ENCODE results near the gene ATP6V0A1.
"Not testable (repeated sequence)": the region's sequence is repeated elsewhere in the genome, so short reads cannot be mapped to it uniquely, and the experiment has no call there.

The ATP6V0A1 gene

DNA sequence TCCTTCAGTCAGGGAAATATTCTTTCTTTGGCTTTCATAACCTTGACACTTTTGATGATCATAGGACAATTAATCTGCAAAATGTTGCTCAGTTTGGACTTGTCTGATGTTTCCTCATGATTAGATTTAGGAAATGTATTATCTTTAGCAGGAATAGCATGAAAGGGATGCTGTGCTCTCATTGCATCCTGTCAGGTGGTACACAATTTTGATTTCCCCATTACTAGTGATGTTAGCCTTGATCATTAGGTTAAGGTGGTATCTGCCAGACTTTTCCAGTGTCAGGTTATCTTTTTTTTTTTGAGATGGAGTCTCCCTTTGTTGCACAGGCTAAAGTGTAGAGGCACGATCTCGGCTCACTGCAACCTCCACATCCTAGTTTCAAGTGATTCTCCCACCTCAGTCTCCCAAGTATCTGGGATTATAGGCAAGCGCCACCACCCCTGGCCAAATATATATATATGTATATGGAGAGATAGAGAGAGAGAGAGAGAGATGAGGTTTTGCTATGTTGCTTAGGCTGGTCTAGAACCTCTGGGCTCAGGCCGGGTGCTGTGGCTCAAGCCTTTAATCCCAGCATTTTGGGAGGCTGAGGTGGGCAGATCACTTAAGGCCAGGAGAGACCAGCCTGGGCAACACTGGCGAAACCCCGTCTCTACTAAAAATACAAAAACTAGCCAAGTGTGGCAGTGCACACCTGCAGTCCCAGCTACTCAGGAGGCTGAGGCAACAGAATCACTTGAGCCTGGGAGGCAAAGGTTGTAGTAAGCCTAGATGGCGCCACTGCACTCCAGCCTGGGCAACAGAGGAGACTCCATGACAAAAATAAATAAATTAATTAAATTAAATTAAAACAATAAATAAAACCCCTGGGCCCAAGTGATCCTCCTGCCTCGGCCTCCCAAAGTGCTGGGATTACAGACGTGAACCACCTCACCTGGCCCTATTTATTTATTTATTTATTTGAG lies 19.8 kb upstream of the ATP6V0A1 start:
- FAIRE-seq: no peak

DNA sequence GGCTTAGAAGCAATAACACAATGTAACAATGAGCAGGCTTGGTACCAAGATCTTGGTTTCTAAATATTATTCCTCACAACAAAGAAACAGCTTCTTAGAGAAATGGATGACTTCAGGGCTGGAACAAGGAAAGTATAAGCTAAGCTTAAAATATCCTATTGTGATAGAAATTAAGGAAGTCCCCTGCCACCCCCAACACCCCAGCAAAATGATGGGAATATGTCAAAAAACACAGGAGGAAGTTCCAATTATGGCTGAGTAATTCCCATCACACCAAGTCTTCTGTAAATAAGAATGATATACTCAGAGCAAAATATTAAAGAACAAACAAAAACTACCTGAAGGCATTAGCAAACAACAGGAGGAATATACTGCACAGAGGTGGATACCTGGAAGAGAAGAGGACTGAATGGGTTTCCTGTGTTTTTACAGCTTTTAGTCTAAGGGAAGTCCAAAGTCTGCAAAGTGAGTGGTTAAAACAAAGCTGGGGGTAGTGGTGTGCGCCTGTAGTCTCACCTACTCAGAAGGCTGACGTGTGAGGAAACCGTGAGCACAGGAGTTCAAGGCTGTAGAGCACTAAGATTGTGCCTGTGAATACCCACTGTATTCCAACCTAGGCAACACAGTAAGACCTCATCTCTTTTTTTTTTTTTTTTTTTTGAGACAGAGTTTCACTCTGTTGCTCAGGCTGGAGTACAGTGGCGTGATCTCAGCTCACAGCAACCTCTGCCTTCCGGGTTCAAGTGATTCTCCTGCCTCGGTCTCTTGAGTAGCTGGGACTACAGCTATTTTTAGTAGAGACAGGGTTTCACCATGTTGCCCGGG lies 17.1 kb upstream of the ATP6V0A1 start:
- no peak for FAIRE-seq

DNA sequence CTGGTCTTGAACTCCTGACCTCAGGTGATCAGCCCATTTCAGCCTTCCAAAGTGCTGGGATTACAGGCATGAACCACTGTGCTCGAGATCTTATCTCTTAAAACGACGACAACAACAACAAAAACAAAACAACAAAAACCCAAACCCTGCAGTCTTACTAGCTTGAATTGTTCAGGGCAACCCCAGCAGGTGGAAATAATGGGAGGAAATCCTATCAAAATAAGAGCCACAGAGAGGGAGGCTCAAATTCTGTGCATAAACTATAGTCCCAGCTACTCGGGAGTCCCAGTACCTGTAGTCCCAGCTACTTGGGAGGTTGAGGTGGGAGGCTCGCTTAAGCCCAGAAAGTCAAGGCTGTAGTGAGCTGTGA lies 16.5 kb upstream of the ATP6V0A1 start:
- FAIRE-seq: no peak

DNA sequence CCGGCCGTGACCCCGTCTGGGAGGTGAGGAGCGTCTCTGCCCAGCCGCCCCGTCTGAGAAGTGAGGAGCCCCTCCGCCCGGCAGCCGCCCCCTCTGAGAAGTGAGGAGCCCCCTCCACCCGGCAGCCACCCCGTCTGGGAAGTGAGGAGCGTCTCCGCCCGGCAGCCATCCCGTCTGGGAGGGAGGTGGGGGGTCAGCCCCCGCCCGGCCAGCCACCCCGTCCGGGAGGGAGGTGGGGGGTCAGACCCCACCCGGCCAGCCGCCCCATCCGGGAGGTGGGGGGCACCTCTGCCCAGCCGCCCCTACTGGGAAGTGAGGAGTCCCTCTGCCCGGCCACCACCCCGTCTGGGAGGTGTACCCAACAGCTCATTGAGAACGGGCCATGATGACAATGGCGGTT lies 9.5 kb upstream of the ATP6V0A1 start:
- FAIRE-seq: not testable (repeated sequence)

DNA sequence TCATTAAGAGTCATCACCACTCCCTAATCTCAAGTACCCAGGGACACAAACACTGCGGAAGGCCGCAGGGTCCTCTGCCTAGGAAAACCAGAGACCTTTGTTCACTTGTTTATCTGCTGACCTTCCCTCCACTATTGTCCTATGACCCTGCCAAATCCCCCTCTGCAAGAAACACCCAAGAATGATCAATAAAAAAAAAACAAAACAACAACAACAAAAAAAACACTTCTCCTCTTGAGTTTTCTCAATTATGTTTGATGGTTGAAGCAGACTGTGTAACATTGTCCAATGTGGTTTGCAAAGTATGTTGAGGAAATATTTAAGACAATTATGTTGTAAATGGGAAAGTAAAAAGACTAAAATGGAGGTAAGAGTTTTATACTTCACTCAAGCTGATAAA lies 8.8 kb upstream of the ATP6V0A1 start:
- FAIRE-seq: not testable (repeated sequence)

DNA sequence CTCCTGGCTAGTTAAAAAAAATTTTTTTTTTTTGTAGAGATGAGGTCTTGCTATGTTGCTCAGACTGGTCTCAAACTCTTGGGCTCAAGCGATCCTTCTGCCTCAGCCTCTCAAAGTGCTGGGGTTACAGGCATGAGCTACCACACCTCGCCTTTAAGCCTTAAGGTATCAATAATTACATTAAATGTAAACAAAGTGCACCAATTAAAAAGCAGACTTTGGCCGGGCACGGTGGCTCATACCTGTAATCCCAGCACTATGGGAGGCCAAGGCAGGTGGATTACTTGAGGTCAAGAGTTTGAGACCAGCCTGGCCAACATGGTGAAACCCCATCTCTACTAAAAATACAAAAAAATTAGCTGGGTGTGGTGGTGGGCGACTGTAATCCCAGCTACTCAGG lies 7.4 kb upstream of the ATP6V0A1 start:
- FAIRE-seq: not testable (repeated sequence)

DNA sequence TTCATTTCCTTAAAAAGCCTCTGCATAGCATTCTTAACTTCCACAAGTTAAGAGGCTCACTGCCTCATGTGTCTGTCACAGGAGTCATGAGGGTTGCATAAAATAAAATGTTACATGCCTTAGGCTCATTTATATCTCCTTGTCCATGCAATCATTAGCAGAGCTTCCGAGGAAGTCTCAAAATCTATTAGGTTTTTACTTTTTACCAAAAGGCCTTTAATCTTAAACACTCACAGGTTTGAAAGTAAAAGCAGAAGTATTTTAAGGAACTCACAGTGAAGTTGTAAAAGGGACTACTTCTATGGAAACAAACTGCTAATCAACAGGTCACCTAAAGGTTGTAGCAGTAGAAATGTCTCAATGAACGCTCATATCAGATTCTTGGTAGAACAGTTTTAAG lies 5.2 kb upstream of the ATP6V0A1 start:
- FAIRE-seq: no peak

DNA sequence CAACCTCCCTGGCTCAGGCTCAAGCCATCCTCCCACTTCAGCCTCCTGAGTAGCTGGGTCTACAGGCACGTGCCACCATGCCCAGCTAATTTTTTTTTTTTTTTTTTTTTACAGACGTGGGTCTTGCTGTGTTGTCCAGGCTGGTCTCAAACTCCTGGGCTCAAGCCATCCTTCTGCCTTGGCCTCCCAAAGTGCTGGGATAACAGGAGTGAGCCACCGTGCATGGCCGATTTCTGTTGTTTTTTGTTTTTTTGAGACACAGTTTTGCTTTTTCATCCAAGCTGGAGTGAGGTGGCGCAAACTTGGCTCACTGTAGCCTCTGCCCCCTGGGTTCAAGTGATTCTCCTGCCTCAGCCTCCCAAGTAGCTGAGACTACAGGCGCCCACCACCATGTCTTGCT lies 3.7 kb upstream of the ATP6V0A1 start:
- not testable (repeated sequence) for FAIRE-seq

DNA sequence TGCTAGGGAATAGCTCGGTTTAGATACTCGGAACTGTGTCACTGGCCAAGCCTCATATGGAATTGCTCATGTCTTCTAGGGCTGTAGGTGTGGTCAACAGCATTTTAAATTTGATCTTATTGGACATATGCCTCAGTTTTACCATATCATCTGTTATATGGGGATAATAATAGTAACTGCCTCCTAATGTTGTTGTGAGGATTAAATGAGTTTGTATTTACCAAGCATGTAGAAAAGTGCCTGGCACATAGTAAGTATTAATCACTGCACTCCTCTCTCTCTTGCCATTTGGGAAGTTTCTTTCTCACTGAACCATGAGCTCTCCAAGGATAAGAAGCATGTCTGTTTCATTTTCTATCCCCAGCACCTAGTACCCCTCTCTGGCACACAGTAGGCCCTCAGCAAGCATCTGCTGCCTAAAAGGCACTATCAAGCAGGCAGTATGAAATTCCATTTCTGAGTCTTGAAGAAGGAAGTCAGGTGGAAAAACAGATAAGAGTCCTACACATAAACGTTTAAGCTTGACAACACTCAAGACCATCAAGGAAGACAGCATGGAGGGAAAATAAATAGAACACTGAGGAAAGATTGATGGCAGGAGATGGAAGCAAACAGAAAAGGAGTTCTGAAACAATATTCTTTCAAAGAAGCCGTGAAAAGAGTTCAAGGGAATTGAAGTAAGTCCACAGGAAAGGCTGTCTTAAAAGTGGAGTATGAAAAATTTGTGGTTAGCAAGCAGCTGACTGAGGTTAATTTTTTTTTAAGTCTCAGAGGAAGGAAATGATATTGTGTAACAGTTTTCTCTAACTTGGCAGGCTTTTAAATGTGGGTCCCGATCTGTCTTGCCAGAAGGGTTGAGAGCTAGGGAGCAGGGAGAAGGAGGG lies 2.2 kb upstream of the ATP6V0A1 start:
- no peak for FAIRE-seq

DNA sequence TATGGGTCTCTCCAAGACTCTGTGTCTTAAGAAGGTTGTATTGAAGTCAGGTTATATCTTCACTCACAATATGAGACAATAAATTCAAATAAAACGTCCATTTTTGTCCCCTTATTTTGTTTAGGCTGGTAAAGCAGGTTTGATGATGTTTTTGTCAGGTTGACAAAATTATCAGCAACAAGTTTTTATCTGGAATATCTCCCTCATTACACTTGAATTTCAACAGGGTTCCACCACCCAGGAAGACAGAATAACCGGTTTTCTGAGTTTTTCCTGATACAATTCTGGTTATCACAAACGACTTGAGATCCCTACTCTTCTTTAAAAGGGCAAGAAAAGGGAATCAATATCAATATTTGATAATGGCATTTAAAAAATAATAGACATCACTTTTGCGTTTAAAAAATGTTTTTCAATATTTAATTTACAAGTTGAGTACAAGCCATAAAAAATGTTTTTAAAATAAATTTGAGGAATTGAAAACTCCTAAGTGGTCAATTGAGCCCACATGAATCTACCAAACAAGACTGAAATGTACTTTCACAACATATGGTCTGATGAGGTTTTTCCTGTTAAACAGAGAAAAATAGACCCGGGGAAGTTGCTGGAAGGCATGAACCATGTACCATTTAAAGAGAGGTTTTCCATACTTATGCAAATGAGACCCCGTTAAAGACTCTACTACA lies 1.4 kb upstream of the ATP6V0A1 start:
- no peak for FAIRE-seq

DNA sequence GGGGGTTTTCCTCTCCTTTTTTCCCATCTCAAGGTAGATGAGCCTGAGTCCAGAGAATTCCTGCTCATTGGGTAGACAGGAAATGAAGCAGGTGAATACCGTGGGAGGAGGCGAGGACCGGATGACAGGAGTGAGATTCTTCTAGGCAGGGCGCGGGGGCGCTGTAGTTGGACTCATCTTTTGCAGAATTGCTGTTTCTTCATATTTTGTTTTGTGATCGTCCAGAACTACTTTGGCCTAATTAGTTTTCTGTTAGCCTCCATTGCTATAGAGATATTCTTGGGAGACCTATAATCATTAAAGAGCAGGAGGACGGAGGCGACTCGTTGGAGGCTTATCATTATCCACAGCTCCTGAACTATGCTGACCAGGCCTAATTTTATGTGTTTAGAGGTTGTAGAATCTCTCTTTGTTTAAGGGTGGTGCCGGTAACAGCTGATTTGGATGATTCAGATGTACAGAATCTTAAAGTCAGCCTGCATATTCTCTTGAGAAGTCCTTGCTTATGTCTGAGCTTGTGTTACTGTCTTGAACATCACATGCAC lies 650 bp downstream of the ATP6V0A1 start:
- no peak for FAIRE-seq

DNA sequence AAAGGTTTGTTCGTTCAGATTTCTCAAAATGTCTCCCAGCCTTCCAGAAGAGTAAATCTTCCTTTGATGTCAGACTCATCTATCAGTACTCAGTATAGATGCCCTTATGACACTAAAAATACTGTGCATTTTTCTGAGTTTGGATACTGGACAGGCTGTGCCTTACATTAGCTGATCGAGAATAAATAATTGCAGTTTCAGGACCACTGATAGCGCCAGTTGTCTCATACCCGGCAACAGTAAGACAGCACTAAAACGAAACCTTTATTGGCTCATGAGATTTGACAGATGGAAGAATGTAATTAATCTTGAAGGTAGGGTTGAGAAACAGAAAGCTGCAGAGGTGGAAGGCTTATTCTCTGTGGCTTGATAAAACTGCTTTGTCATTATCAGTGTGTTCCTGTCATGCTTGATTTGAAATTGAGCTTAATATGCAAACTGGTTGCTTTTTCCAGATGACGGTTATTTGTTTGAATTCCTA lies 1.2 kb downstream of the ATP6V0A1 start:
- no peak for FAIRE-seq

DNA sequence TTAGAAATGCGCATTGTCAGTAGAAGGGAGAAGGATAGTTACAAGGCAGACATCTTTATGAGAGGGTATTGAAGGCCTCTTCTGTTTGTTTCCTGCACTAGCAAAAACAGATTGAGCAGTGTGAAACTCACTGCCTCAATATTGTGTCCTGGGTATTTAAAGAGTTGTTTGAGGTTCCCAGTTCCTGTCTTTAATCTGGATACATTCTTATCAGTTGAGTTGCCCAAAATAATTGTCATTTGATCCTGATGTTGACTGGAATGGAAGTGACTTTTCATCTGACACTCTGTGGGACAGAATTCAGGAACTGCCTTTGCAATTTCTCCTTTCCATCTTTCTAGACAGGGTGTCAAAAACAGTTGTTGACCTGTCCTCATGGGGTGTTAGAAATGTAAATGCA lies 1.7 kb downstream of the ATP6V0A1 start:
- FAIRE-seq: no peak

DNA sequence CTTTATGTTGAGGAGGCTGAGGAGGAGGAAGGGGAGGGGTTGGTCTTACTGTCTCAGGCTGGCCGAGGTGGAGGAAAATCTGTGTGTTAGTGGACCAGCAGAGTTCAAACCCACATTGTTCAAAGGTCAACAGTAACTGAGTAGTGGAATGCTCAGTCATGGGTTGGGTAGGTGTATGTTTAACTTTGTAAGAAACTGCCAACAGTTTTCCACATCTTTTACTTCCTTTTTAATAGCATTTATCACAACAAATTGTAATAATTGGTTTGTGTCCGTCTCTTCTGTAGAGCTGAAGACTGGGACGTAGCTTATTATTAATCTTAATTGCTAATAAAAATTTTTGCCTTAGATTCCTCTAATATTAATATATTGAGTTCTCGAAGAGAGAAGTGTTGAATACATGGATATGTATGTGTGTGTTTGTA lies 5.3 kb downstream of the ATP6V0A1 start:
- no peak for FAIRE-seq

DNA sequence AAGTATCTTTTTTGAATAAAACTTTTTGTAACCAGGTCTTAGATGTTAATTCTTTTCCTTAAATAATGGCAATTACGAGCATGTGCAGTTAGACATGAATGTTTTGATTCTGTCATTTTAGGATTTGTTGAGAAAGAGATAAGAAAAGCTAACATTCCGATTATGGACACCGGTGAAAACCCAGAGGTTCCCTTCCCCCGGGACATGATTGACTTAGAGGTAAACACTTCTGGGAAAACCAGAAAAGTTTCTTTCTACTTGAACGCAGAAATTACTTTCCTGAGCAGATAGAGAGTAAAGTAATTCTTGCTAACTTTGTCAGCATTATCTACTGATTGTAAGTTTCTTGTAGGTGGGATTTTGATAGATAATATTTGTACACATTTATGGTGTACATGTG lies 9.2 kb downstream of the ATP6V0A1 start:
- FAIRE-seq: no peak

DNA sequence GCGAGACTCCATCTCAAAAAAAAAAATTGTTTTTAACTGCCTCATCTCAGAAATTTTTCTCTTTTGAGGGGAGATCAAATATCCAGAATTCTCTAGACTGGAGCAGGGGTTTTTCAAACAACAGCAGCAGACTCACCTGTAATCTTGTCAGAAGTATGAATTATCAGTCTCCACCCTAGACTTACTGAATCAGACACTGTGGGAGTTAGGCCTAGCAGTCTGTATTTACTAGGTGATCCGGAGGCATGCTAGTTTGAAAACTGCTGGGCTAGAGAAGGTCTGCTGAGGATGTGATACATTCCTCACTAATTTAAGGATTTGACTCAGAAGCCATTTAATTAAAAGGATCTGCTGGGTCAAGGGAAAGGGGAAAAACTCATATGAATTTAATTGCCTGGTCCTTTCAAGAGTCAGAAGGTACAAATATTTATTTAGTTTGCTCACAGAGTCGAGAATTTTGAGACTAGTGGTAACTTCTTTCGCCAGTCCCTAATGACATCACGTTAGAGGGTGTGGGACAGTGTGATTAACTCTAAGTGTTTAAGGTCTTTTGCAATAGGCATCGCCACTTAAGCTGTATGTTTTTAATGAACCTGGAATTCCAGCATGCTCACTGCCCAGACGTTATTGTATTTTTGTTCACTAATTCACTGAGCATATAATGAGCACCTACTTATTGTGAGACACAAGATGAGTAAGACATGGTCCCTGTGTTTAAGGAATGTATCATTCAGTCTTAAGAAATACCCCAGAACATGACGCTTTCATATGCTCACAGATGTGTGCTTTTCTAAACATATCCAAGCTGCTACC lies 14.2 kb downstream of the ATP6V0A1 start:
- no peak for FAIRE-seq

DNA sequence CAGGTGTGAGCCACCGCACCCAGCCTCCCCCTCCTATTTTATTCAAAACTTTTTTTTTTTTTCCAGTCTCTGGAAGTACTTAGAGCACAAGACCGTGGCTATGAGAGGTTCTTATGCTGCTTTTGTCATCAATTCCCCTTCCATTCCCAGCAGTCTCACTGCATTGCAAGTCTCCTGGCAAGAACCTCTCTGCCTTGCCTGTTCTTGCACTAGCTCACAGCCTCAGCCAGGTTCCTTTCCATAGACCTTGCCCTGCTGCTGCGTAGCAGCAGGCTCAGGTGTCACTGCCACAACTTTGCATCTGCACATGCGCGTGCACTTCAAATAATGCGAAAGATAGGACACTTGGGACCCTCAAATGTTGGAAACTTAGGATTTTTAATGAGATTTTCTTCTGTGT lies 15.6 kb downstream of the ATP6V0A1 start:
- FAIRE-seq: no peak

DNA sequence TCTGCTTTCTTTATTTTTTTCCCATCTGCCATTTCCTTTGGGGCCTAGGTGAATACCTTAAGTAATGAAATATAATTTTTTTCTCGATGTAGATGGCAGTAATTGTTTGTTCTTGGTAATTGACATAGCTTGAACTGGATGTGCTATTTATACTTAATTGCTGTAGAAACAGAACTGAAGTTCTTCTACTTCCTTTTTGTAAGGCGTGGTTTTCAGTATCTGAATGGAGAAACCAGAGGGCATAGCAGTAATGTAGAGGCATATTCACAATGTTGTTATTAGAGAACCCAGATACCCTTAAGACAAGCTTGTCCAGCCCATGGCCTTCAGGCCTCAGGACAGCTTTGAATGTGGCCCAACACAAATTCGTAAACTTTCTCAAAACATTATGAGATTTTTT lies 16.4 kb downstream of the ATP6V0A1 start:
- FAIRE-seq: no peak

DNA sequence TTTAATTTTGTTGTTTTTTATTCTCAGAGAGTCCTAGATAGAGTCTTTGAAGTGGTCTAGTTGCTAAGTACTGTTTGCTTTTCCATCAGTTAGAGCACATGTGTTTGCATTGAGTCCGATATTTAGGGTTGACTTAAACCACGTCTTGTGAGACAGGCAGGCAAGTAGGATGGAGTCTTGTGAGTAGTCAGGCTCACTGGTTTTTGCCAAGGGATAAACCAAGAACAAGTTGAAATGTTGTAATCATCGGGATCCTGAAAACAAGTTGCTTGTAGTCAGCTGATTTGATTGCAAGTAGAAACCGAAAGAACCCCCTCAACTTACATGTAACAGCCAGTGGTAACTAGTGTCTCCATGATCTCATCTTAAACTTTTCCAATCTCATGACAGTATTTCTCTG lies 17.2 kb downstream of the ATP6V0A1 start:
- no peak for FAIRE-seq

DNA sequence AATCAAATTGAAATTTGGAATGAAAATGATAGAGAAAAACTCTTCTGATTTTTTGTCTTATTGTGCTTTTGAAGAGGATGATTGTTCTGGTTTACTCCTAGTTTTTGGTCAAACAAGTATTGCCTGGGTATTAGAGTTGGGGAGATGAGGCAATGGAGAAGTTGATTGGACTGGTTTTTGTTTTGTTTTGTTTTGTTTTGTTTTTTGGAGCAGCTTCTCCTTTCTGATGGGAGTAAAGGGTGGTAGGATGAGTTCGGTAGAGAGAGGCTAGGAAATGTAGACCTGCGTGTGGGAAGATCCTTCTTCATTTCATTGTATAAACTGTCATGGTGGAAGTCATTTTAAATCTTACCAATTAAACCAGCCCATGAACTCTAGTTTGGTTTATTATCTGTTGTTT lies 17.7 kb downstream of the ATP6V0A1 start:
- no peak for FAIRE-seq

DNA sequence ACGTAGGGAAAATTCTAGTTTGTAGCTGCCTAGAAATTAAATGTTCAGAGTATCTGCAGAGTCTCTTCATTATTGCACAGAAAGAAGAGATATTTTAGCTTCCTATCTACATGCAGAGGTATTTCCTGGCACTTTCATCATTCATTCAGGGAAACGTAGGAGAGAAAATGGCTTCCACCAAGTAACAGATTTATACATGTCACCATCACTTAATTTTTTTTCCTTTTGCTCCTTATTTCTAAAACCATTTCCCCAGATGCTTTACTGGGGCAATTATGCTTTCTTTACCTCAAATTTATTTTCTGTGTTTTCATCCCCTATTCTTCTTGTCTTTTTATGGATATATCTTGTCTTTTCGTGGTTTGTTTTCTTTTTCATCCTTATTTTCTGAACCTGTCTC lies 18.5 kb downstream of the ATP6V0A1 start:
- FAIRE-seq: no peak
